Liver (tissue), 9 donors: Measurements from ENCODE around the gene ALDH16A1. TPM values are rescaled to one million over a fixed set of nuclear protein-coding genes. Genes with fewer than 3 reads are reported as not detected.

Source experiments
- DNase-seq: peaks from one replicate; pipeline ENCODE4 v3.0.0-alpha.2; 2017; ENCODE audit warnings: low spot score
- H3K27ac ChIP-seq, 2 donors: one replicate each; pipeline ENCODE4 v1.7.0; 2013; ENCODE audit warnings: inconsistent platforms in 2 of 2, low read length in 2 of 2, control low read depth in 1 of 2, low read depth in 1 of 2, mild to moderate bottlenecking in 1 of 2
- H3K27me3 ChIP-seq, 4 donors: one replicate each; pipeline versions ENCODE4 v1.6.1 to v1.7.0; 2013; ENCODE audit warnings: low read length in 3 of 4, inconsistent platforms in 1 of 4, mild to moderate bottlenecking in 1 of 4, moderate library complexity in 1 of 4; ENCODE audit not compliant: control insufficient read depth in 4 of 4, insufficient read depth in 4 of 4
- H3K36me3 ChIP-seq, 4 donors: one replicate each; pipeline versions ENCODE4 v1.6.1 to v1.7.0; 2013; ENCODE audit warnings: low read length in 3 of 4, mild to moderate bottlenecking in 3 of 4, low read depth in 1 of 4, moderate library complexity in 1 of 4; ENCODE audit not compliant: control insufficient read depth in 4 of 4, insufficient read depth in 3 of 4
- H3K4me1 ChIP-seq, 4 donors: one replicate each; pipeline versions ENCODE4 v1.6.1 to v1.7.0; 2013; ENCODE audit warnings: low read length in 3 of 4, mild to moderate bottlenecking in 3 of 4, moderate library complexity in 1 of 4; ENCODE audit not compliant: control insufficient read depth in 4 of 4, insufficient read depth in 4 of 4
- H3K4me3 ChIP-seq, 3 donors: one replicate each; pipeline versions ENCODE4 v1.6.1 to v1.7.0; 2013; ENCODE audit warnings: low read length in 3 of 3, control low read depth in 1 of 3, low read depth in 1 of 3, mild to moderate bottlenecking in 1 of 3
- H3K9ac ChIP-seq, 2 donors: one replicate each; pipeline ENCODE4 v1.7.0; 2013; ENCODE audit warnings: low read length in 2 of 2, mild to moderate bottlenecking in 2 of 2, moderate library complexity in 2 of 2, control low read depth in 1 of 2, low read depth in 1 of 2
- H3K9me3 ChIP-seq, 4 donors: one replicate each; pipeline versions ENCODE4 v1.6.1 to v1.7.0; 2013; ENCODE audit warnings: low read length in 3 of 4; ENCODE audit not compliant: control insufficient read depth in 4 of 4
- ATF3 ChIP-seq: IDR thresholded peaks from 2 replicates; pipeline ENCODE4 v1.6.1; 2016; ENCODE audit warnings: antibody characterized with exemption
- CTCF ChIP-seq: fragments of 150-350 bp; IDR thresholded peaks from 2 replicates; pipeline ENCODE4 v1.5.1; 2017; ENCODE audit warnings: improper control_type of control experiment, low read depth, low read length; ENCODE audit not compliant: missing input control
- EGR1 ChIP-seq, 2 donors: IDR thresholded peaks; 2 replicates each; pipeline ENCODE4 v1.6.1; 2016 to 2018; ENCODE audit warnings: antibody characterized with exemption in 2 of 2, low read depth in 2 of 2
- FOXA2 ChIP-seq: IDR thresholded peaks from 2 replicates; pipeline ENCODE4 v1.6.1; 2016; ENCODE audit warnings: antibody characterized with exemption
- GABPA ChIP-seq, 2 donors: IDR thresholded peaks in 1 of 2; conservative IDR thresholded peaks in 1 of 2; 2 replicates each; pipeline ENCODE4 v1.6.1; 2016; ENCODE audit warnings: antibody characterized with exemption in 2 of 2, mild to moderate bottlenecking in 1 of 2, moderate library complexity in 1 of 2
- JUND ChIP-seq, 2 donors: IDR thresholded peaks; 2 replicates each; pipeline ENCODE4 v1.6.1; 2016; ENCODE audit warnings: antibody characterized with exemption in 2 of 2
- MAX ChIP-seq: IDR thresholded peaks from 2 replicates; pipeline ENCODE4 v1.6.1; 2016; ENCODE audit warnings: antibody characterized with exemption
- NR2F2 ChIP-seq: IDR thresholded peaks from 2 replicates; pipeline ENCODE4 v1.6.1; 2016; ENCODE audit warnings: antibody characterized with exemption
- RXRA ChIP-seq, 2 donors: IDR thresholded peaks; 2 replicates each; pipeline ENCODE4 v1.6.1; 2017 to 2018; ENCODE audit warnings: antibody characterized with exemption in 2 of 2, mild to moderate bottlenecking in 1 of 2
- SP1 ChIP-seq: IDR thresholded peaks from 2 replicates; pipeline ENCODE4 v1.6.1; 2018; ENCODE audit warnings: antibody characterized with exemption, mild to moderate bottlenecking
- TAF1 ChIP-seq: conservative IDR thresholded peaks from 2 replicates; pipeline ENCODE4 v1.6.1; 2016; ENCODE audit warnings: antibody characterized with exemption, mild to moderate bottlenecking
- YY1 ChIP-seq: IDR thresholded peaks from 2 replicates; pipeline ENCODE4 v1.6.1; 2016; ENCODE audit warnings: antibody characterized with exemption, mild to moderate bottlenecking
- ZBTB33 ChIP-seq: IDR thresholded peaks from 2 replicates; pipeline ENCODE4 v1.6.1; 2016; ENCODE audit warnings: antibody characterized with exemption
- WGBS: extraction: QIAGEN DNeasy Blood & Tissue Kit; methylation state at CpG from one replicate; pipeline ENCODE4 v1.1.7; 2013; 5-methylcytosine and 5-hydroxymethylcytosine counted together
- polyA plus RNA-seq, 2 donors: library from polyadenylated mRNA; stranded (reverse) in 1 of 2; unstranded in 1 of 2; fragments of 200-250 nt in 1 of 2; fragments of >200 nt in 1 of 2; fragmentation: Nextera tagmentation in 1 of 2; extraction: Ambion mirVana in 1 of 2; gene quantifications; one replicate each; pipeline versions ENCODE4 v1.2.1 to v1.2.3, GENCODE V29; 2013 to 2015
- total RNA-seq, 2 donors: library from RNA; depleted of rRNA; stranded (reverse); fragments of >200 nt; gene quantifications; one replicate each; pipeline ENCODE4 v1.2.3, GENCODE V29; 2014
- donor health status: healthy.
- donor health status: healthy.
- donor health status: healthy.
- donor health status: healthy.
- donor health status: healthy.

The ALDH16A1 gene
- total and polyA plus RNA-seq, 4 donors, result 5.2 to 35.8 (median 21.5) TPM

GRCh38 chr19:49432141-49433073, 20.6 kb upstream of the ALDH16A1 start:
- peaks cover 0 to 2% (median 0%) of the 10 kb centered on the region in 4 donors for H3K9me3 ChIP-seq
- H3K27ac ChIP-seq, result no peak overlapping the region
- 10% methylated on average over 63 of the region's 63 CpGs for WGBS
- H3K4me1 ChIP-seq, result peaks cover 0 to 2% (median 0%) of the 10 kb centered on the region in 4 donors
- no peak overlapping the region for H3K4me3 ChIP-seq
- no peaks in the 10 kb centered on the region for H3K36me3 ChIP-seq
- no peak for TF ChIP-seq MAX
- no peak for TF ChIP-seq CTCF
- no peak for TF ChIP-seq EGR1 (IDR thresholded peaks at IDR 0.05; ENCODE audit: low read depth in 2 of 2)
- no peak for TF ChIP-seq NR2F2
- TF ChIP-seq FOXA2, result no peak
- H3K9ac ChIP-seq, result no peak overlapping the region
- peaks cover 0 to 11% (median 9%) of the 10 kb centered on the region in 4 donors for H3K27me3 ChIP-seq
- DNase-seq, result no peak

- Histone ChIP-seq H3K4me1 (no peaks in the 10 kb centered on the region), H3K36me3 (no peaks in the 10 kb centered on the region), H3K27ac (no peak overlapping the region), H3K4me3 (no peak overlapping the region), H3K9ac (no peak overlapping the region), H3K27me3 (peaks cover 3 to 11% (median 9%) of the 10 kb centered on the region in 4 donors), H3K9me3 (peaks cover 0 to 2% (median 0%) of the 10 kb centered on the region in 4 donors)
- TF ChIP-seq GABPA (IDR thresholded peaks at IDR 0.05 in 1 of 2, conservative IDR thresholded peaks at IDR 0.05 in 1 of 2) (no peak), SP1 (no peak), JUND (IDR thresholded peaks at IDR 0.05) (no peak), FOXA2 (no peak), TAF1 (no peak), RXRA (IDR thresholded peaks at IDR 0.05) (no peak), ZBTB33 (no peak), CTCF (no peak), EGR1 (IDR thresholded peaks at IDR 0.05; ENCODE audit: low read depth in 2 of 2) (no peak), ATF3 (no peak), YY1 (no peak)
- WGBS, result 18% methylated on average over 31 of the region's 31 CpGs
- DNase-seq, result no peak
Observed at GRCh38 chr19:49433240-49433901, 19.7 kb upstream of the ALDH16A1 start.
